ENCODE measurements around the gene HYI. TPM values are rescaled to one million over a fixed set of nuclear protein-coding genes. Genes with fewer than 3 reads are reported as not detected.
A peak's percentile ranks its signal among the peaks of the same experiment; 100 is the strongest.
"Not testable (repeated sequence)": the region's sequence is repeated elsewhere in the genome, so short reads cannot be mapped to it uniquely, and the experiment has no call there.

The HYI gene
- total and polyA plus RNA-seq, 9 donors, result 17.8 to 29.2 (median 22.2) TPM

- Histone ChIP-seq H3K4me3 (ENCODE audit: low read length) (no peak overlapping the region), H3K4me1 (ENCODE audit: control insufficient read depth, insufficient read depth, low read length) (no peaks in the 10 kb centered on the region), H3K9me3 (replicated peaks; ENCODE audit: control insufficient read depth, low read depth, low read length) (no peaks in the 10 kb centered on the region), H3K27ac (ENCODE audit: low read length) (no peak overlapping the region), H3K27me3 (ENCODE audit: control insufficient read depth, insufficient read depth, low read length) (no peaks in the 10 kb centered on the region), H3K36me3 (ENCODE audit: control insufficient read depth, insufficient read depth, low read length) (peaks cover 92% of the 10 kb centered on the region)
- DNase-seq, result no peak
- 90% methylated on average over 4 of the region's 12 CpGs for WGBS (ENCODE audit: insufficient coverage)
Measured at GRCh38 chr1:43421976-43422750, 31.6 kb downstream of the HYI start.

- Histone ChIP-seq H3K4me3 (ENCODE audit: low read length) (no peak overlapping the region), H3K27ac (ENCODE audit: low read length) (no peak overlapping the region), H3K27me3 (ENCODE audit: control insufficient read depth, insufficient read depth, low read length) (no peaks in the 10 kb centered on the region), H3K36me3 (ENCODE audit: control insufficient read depth, insufficient read depth, low read length) (peaks cover 92% of the 10 kb centered on the region), H3K4me1 (ENCODE audit: control insufficient read depth, insufficient read depth, low read length) (no peaks in the 10 kb centered on the region), H3K9me3 (replicated peaks; ENCODE audit: control insufficient read depth, low read depth, low read length) (no peaks in the 10 kb centered on the region)
- no peak for DNase-seq
- WGBS (ENCODE audit: insufficient coverage), result 92% methylated on average over 2 of the region's 6 CpGs
Measured at GRCh38 chr1:43421396-43421795, 32.3 kb downstream of the HYI start.

GRCh38 chr1:43420874-43421273 lies 32.9 kb downstream of the HYI start:
- H3K4me3 ChIP-seq (ENCODE audit: low read length), result no peak overlapping the region
- DNase-seq, result no peak
- peaks cover 91% of the 10 kb centered on the region for H3K36me3 ChIP-seq (ENCODE audit: control insufficient read depth, insufficient read depth, low read length)
- no peaks in the 10 kb centered on the region for H3K27me3 ChIP-seq (ENCODE audit: control insufficient read depth, insufficient read depth, low read length)
- H3K4me1 ChIP-seq (ENCODE audit: control insufficient read depth, insufficient read depth, low read length), result no peaks in the 10 kb centered on the region
- H3K27ac ChIP-seq (ENCODE audit: low read length), result no peak overlapping the region
- no peaks in the 10 kb centered on the region for H3K9me3 ChIP-seq (replicated peaks; ENCODE audit: control insufficient read depth, low read depth, low read length)
- 97% methylated on average over 9 of the region's 10 CpGs for WGBS (ENCODE audit: insufficient coverage)

DNA sequence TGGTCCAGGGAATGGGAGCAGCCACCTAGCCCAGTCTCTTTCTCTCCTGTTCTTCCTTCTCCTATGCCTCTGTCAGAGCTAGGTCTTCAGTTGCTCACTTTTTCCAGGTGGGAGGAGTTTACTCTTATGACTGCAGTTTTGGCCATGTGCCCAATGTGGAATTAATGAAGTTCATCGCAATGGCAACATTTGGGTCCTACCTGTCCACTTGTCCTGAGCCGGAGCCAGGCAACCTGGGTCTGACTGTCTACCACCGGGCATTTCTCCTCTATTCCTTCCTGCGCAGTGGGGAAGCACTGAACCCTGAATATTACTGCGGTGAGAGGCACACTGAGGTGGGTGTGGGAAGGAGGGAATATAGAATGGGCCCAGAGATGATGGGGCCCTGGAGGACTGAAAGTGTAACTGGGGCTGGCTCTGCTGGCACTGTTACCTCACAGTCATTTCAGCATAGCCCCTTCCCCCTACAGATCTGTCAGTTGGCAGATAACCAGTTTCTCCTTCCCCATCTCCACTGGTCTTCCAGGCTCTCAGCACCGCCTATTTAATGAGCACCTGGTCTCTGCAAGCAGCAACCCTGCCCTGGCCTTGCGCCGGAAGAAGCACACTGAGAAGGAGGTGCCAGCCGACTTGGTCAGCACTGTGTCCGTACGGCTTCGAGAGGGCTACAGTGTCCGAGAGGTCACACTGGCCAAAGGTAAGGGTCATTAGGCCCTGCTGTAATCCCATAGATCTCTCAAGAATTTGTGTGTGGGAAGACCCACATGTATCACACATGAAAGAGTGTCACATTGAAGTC lies 33.9 kb downstream of the HYI start:
- 92% methylated on average over 8 of the region's 13 CpGs for WGBS (ENCODE audit: insufficient coverage)
- Histone ChIP-seq H3K4me3 (ENCODE audit: low read length) (no peak overlapping the region), H3K27ac (ENCODE audit: low read length) (no peak overlapping the region), H3K4me1 (ENCODE audit: control insufficient read depth, insufficient read depth, low read length) (no peaks in the 10 kb centered on the region), H3K27me3 (ENCODE audit: control insufficient read depth, insufficient read depth, low read length) (no peaks in the 10 kb centered on the region), H3K36me3 (ENCODE audit: control insufficient read depth, insufficient read depth, low read length) (peaks cover 91% of the 10 kb centered on the region), H3K9me3 (replicated peaks; ENCODE audit: control insufficient read depth, low read depth, low read length) (no peaks in the 10 kb centered on the region)
- DNase-seq, result no peak

DNA sequence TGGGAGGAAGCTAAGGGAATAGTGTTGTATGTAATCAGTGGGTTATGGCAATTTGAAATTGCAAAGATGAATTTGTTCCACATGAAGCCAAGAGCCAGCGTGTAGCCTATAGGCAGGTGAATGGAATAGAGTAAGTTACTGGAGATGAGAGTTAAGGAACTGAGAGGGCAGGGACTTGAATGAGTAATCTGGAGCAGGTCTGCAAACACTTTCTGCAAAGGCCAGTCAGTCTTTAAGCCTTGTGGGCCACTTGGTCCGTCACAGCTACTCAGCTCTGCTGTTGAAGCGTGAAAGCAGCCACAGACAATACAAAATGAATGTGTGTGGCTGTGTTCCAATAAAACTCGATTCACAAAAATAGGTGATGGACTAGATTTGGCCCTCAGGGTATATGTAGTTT lies 34.9 kb downstream of the HYI start:
- no peak for DNase-seq
- no peaks in the 10 kb centered on the region for H3K27me3 ChIP-seq (ENCODE audit: control insufficient read depth, insufficient read depth, low read length)
- no peak overlapping the region for H3K4me3 ChIP-seq (ENCODE audit: low read length)
- no peak overlapping the region for H3K27ac ChIP-seq (ENCODE audit: low read length)
- H3K36me3 ChIP-seq (ENCODE audit: control insufficient read depth, insufficient read depth, low read length), result peaks cover 83% of the 10 kb centered on the region
- H3K9me3 ChIP-seq (replicated peaks; ENCODE audit: control insufficient read depth, low read depth, low read length), result no peaks in the 10 kb centered on the region
- 85% methylated on average over 1 of the region's 4 CpGs for WGBS (ENCODE audit: insufficient coverage)
- no peaks in the 10 kb centered on the region for H3K4me1 ChIP-seq (ENCODE audit: control insufficient read depth, insufficient read depth, low read length)

GRCh38 chr1:43415901-43416300 lies 37.8 kb downstream of the HYI start:
- Histone ChIP-seq H3K27me3 (ENCODE audit: control insufficient read depth, insufficient read depth, low read length) (no peaks in the 10 kb centered on the region), H3K27ac (ENCODE audit: low read length) (no peak overlapping the region), H3K36me3 (ENCODE audit: control insufficient read depth, insufficient read depth, low read length) (peaks cover 66% of the 10 kb centered on the region), H3K4me1 (ENCODE audit: control insufficient read depth, insufficient read depth, low read length) (no peaks in the 10 kb centered on the region), H3K9me3 (replicated peaks; ENCODE audit: control insufficient read depth, low read depth, low read length) (no peaks in the 10 kb centered on the region), H3K4me3 (ENCODE audit: low read length) (no peak overlapping the region)
- WGBS (ENCODE audit: insufficient coverage), result 71% methylated on average over 5 of the region's 5 CpGs
- no peak for DNase-seq

- H3K4me1 ChIP-seq (ENCODE audit: control insufficient read depth, insufficient read depth, low read length), result no peaks in the 10 kb centered on the region
- no peaks in the 10 kb centered on the region for H3K27me3 ChIP-seq (ENCODE audit: control insufficient read depth, insufficient read depth, low read length)
- H3K27ac ChIP-seq (ENCODE audit: low read length), result no peak overlapping the region
- H3K4me3 ChIP-seq (ENCODE audit: low read length), result no peak overlapping the region
- no peaks in the 10 kb centered on the region for H3K9me3 ChIP-seq (replicated peaks; ENCODE audit: control insufficient read depth, low read depth, low read length)
- WGBS (ENCODE audit: insufficient coverage), result 78% methylated on average over 5 of the region's 5 CpGs
- DNase-seq, result peak; percentile 58
- H3K36me3 ChIP-seq (ENCODE audit: control insufficient read depth, insufficient read depth, low read length), result peaks cover 55% of the 10 kb centered on the region
Measured at GRCh38 chr1:43414634-43415223, 39.0 kb downstream of the HYI start.

DNA sequence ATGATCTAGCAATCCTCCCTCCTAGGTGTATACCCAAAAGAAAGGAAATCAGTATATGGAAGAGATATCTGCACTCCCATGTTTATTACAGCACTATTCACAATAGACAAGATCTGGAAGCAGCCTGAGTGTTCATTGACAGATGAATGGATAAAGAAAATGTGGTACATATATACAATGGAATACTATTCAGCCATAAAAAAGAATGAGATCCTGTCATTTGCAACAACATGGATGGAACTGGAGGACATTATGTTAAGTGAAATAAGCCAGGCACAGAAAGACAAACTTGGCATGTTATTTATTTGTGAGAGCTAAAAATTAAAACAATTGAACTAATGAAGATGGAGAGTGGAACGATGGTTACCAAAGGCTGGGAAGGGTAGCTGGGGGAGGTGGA lies 40.3 kb downstream of the HYI start:
- not testable (repeated sequence) for H3K4me3 ChIP-seq (ENCODE audit: low read length); DNase-seq; H3K27me3 ChIP-seq (ENCODE audit: control insufficient read depth, insufficient read depth, low read length); H3K4me1 ChIP-seq (ENCODE audit: control insufficient read depth, insufficient read depth, low read length); H3K9me3 ChIP-seq (replicated peaks; ENCODE audit: control insufficient read depth, low read depth, low read length); H3K27ac ChIP-seq (ENCODE audit: low read length)
- WGBS (ENCODE audit: insufficient coverage), result no CpG with 5 or more reads among the region's 1 CpG
- H3K36me3 ChIP-seq (ENCODE audit: control insufficient read depth, insufficient read depth, low read length), result peaks cover 49% of the 10 kb centered on the region

DNA sequence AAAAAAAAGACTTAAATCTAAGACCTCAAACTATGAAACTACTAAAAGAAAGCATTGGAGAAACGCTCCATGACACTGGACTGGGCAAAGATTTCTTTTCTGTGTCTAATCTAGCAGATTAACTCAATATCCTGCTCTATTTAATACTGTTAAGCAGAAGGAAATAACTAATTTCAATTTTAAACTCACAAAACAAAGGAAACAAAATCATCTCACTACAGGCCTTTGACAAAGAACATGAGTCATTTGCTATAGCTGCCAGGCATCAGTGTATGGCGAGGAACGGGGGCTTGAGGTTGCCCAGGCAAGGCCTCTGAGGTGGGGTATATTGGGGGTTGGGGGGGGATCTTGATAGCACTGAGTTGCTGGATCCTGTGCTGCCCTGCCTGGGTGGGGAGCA lies 43.2 kb downstream of the HYI start:
- WGBS (ENCODE audit: insufficient coverage), result no CpG with 5 or more reads among the region's 3 CpGs
- H3K27me3 ChIP-seq (ENCODE audit: control insufficient read depth, insufficient read depth, low read length), result no peaks in the 10 kb centered on the region
- H3K27ac ChIP-seq (ENCODE audit: low read length), result no peak overlapping the region
- H3K4me3 ChIP-seq (ENCODE audit: low read length), result no peak overlapping the region
- no peak for DNase-seq
- H3K36me3 ChIP-seq (ENCODE audit: control insufficient read depth, insufficient read depth, low read length), result peaks cover 48% of the 10 kb centered on the region
- no peaks in the 10 kb centered on the region for H3K4me1 ChIP-seq (ENCODE audit: control insufficient read depth, insufficient read depth, low read length)
- no peaks in the 10 kb centered on the region for H3K9me3 ChIP-seq (replicated peaks; ENCODE audit: control insufficient read depth, low read depth, low read length)

GRCh38 chr1:43405876-43406234 lies 47.9 kb downstream of the HYI start:
- H3K27me3 ChIP-seq (ENCODE audit: control insufficient read depth, insufficient read depth, low read length), result no peaks in the 10 kb centered on the region
- peaks cover 64% of the 10 kb centered on the region for H3K36me3 ChIP-seq (ENCODE audit: control insufficient read depth, insufficient read depth, low read length)
- H3K4me1 ChIP-seq (ENCODE audit: control insufficient read depth, insufficient read depth, low read length), result no peaks in the 10 kb centered on the region
- no peak overlapping the region for H3K27ac ChIP-seq (ENCODE audit: low read length)
- no peaks in the 10 kb centered on the region for H3K9me3 ChIP-seq (replicated peaks; ENCODE audit: control insufficient read depth, low read depth, low read length)
- no peak for DNase-seq
- 100% methylated on average over 2 of the region's 2 CpGs for WGBS (ENCODE audit: insufficient coverage)
- H3K4me3 ChIP-seq (ENCODE audit: low read length), result no peak overlapping the region
